HG02938 (cell line): ENCODE measurements around the gene INPP4B.

ENCODE experiments used
- ATAC-seq: cut with Tn5 transposase; IDR thresholded peaks from one replicate; pipeline ENCODE4 v1.9.1; 2021; ENCODE audit warnings: mild to moderate bottlenecking, moderate library complexity; ENCODE audit not compliant: unreplicated experiment

INPP4B gene

GRCh38 chr4:142044271-142044670 is 801.8 kb downstream of the INPP4B start:
- no peak for ATAC-seq

DNA sequence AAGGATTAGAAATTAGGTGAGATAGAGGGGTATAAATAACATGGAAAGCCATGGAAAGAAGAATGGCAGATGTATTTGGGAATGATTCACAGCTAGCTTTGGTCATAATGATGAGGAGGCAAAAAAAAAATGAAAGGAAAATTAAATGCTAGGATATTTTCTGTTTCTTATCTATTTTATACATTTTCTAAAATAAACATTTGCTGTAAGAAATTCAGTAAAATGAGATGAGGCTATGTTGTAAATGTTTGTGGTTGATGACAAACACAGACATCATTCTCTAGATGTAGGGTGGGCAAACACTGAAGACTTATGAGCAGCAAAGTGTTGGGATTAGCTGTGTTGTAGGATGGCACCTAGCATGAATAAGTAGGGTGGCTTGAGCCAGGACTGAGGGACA is 802.6 kb downstream of the INPP4B start:
- ATAC-seq = no peak

- no peak for ATAC-seq
Measured at GRCh38 chr4:142041788-142042187, 804.3 kb downstream of the INPP4B start.

GRCh38 chr4:142040043-142040442 is 806.1 kb downstream of the INPP4B start:
- no peak for ATAC-seq

DNA sequence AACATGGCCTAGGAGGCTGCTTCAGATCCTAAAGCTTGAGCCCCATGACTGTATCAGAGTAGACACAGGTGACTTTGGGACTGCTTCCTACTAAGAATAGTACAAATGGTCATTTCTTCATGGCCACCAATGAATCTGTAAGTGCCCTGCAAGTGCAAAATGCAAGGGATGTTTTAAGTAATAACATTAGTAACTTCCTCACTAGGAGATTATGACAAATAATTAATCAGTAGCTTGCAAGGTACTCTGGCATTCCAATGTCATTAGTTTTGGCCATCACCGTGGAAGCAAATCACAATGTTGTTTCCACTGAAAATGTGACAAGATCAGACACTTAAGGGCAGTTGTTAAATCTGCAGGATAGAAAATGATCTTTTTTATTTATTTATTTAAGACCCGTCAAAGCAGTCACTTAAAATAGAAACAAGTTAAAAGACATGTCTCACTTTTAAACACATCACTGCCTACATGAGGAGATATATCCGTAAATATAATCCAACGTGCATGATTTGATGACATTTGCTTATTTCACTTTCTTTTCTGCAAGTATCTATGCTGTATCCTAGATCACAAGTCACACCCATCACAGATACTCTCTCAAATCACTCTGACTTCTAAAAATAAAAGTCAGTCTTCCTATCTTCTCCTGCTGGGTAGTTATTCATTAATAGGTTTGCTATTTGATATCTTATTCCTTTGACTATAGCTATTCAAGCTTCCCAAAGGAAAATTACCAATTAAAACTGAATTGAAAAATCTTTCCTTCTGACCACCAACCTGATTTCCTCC is 809.1 kb downstream of the INPP4B start:
- no peak for ATAC-seq

GRCh38 chr4:142035566-142035965 is 810.5 kb downstream of the INPP4B start:
- no peak for ATAC-seq

DNA sequence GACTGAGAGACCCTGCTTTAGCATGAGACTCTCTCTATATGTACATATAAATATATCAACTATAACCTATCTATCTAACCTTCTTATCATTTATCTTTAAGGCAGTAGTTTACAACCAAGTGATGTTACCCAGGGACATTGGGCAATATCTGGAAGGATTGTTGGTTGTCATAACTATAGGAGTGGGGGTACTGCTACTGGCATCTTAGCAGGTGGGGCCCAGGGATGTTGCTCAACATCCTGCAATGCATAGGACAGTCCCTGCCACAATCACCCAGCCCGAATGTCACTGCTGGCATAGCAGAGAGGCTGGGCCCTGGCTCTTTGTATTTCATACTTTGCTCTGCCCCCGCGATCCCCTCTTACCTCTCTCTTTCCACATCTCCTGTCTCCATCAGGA is 812.0 kb downstream of the INPP4B start:
- ATAC-seq = no peak

GRCh38 chr4:142030010-142030409 is 816.1 kb downstream of the INPP4B start:
- no peak for ATAC-seq

GRCh38 chr4:142021761-142022160 is 824.3 kb downstream of the INPP4B start:
- ATAC-seq = no peak

- no peak for ATAC-seq
Measured at GRCh38 chr4:142021181-142021580, 824.9 kb downstream of the INPP4B start.

DNA sequence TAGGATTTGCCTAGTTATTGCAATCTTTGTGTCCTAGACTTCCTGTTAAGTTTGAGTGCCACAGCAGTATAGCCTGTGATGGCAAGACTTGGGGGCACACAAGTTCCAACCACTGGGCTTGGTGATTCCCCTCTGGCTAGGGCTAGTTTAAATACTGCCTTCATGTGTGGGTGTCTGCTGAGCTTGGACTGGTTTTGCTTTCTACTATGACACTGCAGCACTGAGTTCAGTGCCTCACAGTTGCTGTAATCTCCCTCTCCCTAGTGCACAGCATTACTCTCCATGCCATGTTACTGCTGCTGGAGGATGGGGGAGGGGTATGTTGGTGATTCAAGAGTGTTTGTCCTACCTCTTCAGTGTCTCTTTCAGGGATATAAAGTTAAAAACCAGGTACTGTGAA is 830.1 kb downstream of the INPP4B start:
- peak; percentile 57 for ATAC-seq

GRCh38 chr4:142009751-142010150 is 836.4 kb downstream of the INPP4B start:
- no peak for ATAC-seq

DNA sequence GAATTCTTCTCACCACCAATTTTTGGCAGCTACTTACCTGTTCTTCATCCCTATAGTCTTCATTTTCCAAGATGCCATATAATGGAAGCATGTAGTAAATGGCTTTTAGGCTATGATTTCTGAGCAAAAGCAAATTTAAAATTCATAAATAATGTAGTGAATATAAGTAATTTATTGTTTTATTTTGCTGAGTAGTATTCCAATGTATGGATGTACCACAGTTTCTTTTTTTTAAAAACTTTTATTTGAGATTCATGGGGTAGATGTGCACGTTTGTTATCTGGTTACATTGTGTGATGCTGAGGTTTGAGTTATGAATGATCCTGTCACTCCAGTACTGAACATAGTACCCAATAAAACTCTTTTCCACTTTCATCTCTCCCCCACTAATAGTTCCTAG is 840.6 kb downstream of the INPP4B start:
- no peak for ATAC-seq

- no peak for ATAC-seq
Measured at GRCh38 chr4:141999446-142000143, 846.5 kb downstream of the INPP4B start.

- ATAC-seq = no peak
Measured at GRCh38 chr4:141995056-141995455, 851.0 kb downstream of the INPP4B start.

- ATAC-seq = no peak
Measured at GRCh38 chr4:141977433-141977832, 868.7 kb downstream of the INPP4B start.
